HEK293T (cell line): ENCODE data around the gene COL26A1.
"Not testable (repeated sequence)": the region's sequence is repeated elsewhere in the genome, so short reads cannot be mapped to it uniquely, and the experiment has no call there.

Source experiments
- CTCF ChIA-PET: fragments of 350-600 bp; formaldehyde crosslinking; extraction: SDS; loops from one replicate; lab custom pipeline; 2021; ENCODE audit warnings: antibody characterized with exemption, inconsistent platforms; lab: Yijun Ruan, JAX
- POLR2A ChIA-PET: fragments of 350-600 bp; formaldehyde crosslinking; extraction: SDS; loops from one replicate; lab custom pipeline; 2020; ENCODE audit warnings: antibody characterized with exemption, inconsistent platforms; lab: Yijun Ruan, JAX
- DNase-seq: peaks from one replicate; pipeline ENCODE4 v3.0.0; 2012; ENCODE audit warnings: mixed read lengths; ENCODE audit errors: extremely low spot score
- ARNT ChIP-seq: fragments of 450-650 bp; IDR thresholded peaks from 2 replicates; pipeline ENCODE4 v1.6.1; 2017; ENCODE audit warnings: mild to moderate bottlenecking
- BHLHE40 ChIP-seq: fragments of 450-650 bp; IDR thresholded peaks from 2 replicates; pipeline ENCODE4 v1.6.1; 2016; ENCODE audit warnings: mild to moderate bottlenecking, moderate library complexity, borderline replicate concordance
- CTBP1 ChIP-seq: fragments of 450-650 bp; IDR thresholded peaks from 2 replicates; pipeline ENCODE4 v1.6.1; 2016; ENCODE audit warnings: borderline replicate concordance
- ELF4 ChIP-seq: fragments of 450-650 bp; IDR thresholded peaks from 2 replicates; pipeline ENCODE4 v1.6.1; 2017; ENCODE audit warnings: antibody characterized with exemption
- FOXA1 ChIP-seq: fragments of 450-650 bp; IDR thresholded peaks from 2 replicates; pipeline ENCODE4 v1.6.1; 2016; ENCODE audit warnings: mild to moderate bottlenecking
- FOXK2 ChIP-seq: fragments of 450-650 bp; IDR thresholded peaks from 2 replicates; pipeline ENCODE4 v1.6.1; 2016; ENCODE audit warnings: mild to moderate bottlenecking
- FOXM1 ChIP-seq: fragments of 450-650 bp; IDR thresholded peaks from 2 replicates; pipeline ENCODE4 v1.6.1; 2017; ENCODE audit warnings: mild to moderate bottlenecking, borderline replicate concordance
- HDGF ChIP-seq: fragments of 450-650 bp; IDR thresholded peaks from 2 replicates; pipeline ENCODE4 v1.6.1; 2017; ENCODE audit warnings: antibody characterized with exemption, borderline replicate concordance
- L3MBTL2 ChIP-seq: fragments of 450-650 bp; conservative IDR thresholded peaks from 2 replicates; pipeline ENCODE4 v1.6.1; 2016; ENCODE audit warnings: mild to moderate bottlenecking
- LEF1 ChIP-seq: fragments of 450-650 bp; IDR thresholded peaks from 2 replicates; pipeline ENCODE4 v1.6.1; 2017; ENCODE audit warnings: mild to moderate bottlenecking, borderline replicate concordance
- NFRKB ChIP-seq: fragments of 450-650 bp; IDR thresholded peaks from 2 replicates; pipeline ENCODE4 v1.6.1; 2016; ENCODE audit warnings: mild to moderate bottlenecking, moderate library complexity
- PKNOX1 ChIP-seq: fragments of 450-650 bp; IDR thresholded peaks from 2 replicates; pipeline ENCODE4 v1.6.1; 2016
- SP1 ChIP-seq: fragments of 450-650 bp; IDR thresholded peaks from 2 replicates; pipeline ENCODE4 v1.6.1; 2017
- SUZ12 ChIP-seq: fragments of 450-650 bp; IDR thresholded peaks from 2 replicates; pipeline ENCODE4 v1.6.1; 2016; ENCODE audit warnings: mild to moderate bottlenecking
- TARDBP ChIP-seq: fragments of 450-650 bp; IDR thresholded peaks from 2 replicates; pipeline ENCODE4 v1.6.1; 2016
- ZNF384 ChIP-seq: fragments of 450-650 bp; IDR thresholded peaks from 2 replicates; pipeline ENCODE4 v1.6.1; 2016

The COL26A1 gene

GRCh38 chr7:101560856-101561255 lies 198.2 kb downstream of the COL26A1 start:
- ChIA-PET CTCF (no interaction called here), POLR2A (no interaction called here)
- no peak for DNase-seq
- TF ChIP-seq PKNOX1: no peak
- TF ChIP-seq NFRKB: no peak
- TF ChIP-seq BHLHE40: no peak
- no peak for TF ChIP-seq ELF4
- no peak for TF ChIP-seq SUZ12
- no peak for TF ChIP-seq L3MBTL2

GRCh38 chr7:101561293-101561692 lies 198.6 kb downstream of the COL26A1 start:
- POLR2A ChIA-PET, CTCF ChIA-PET, DNase-seq: not testable (repeated sequence)

- DNase-seq: no peak
- ChIA-PET CTCF (no interaction called here), POLR2A (no interaction called here)
- no peak for TF ChIP-seq FOXM1
- no peak for TF ChIP-seq TARDBP
Observed at GRCh38 chr7:101562531-101563197, 200.0 kb downstream of the COL26A1 start.

- DNase-seq: no peak
- no peak for TF ChIP-seq ARNT
- TF ChIP-seq LEF1: no peak
- ChIA-PET POLR2A (no interaction called here), CTCF (no interaction called here)
Observed at GRCh38 chr7:101563198-101563901, 200.7 kb downstream of the COL26A1 start.

GRCh38 chr7:101563943-101564777 lies 201.5 kb downstream of the COL26A1 start:
- ChIA-PET CTCF (no interaction called here), POLR2A (no interaction called here)
- DNase-seq: no peak
- TF ChIP-seq PKNOX1: no peak
- TF ChIP-seq SP1: no peak

GRCh38 chr7:101564778-101565211 lies 202.1 kb downstream of the COL26A1 start:
- DNase-seq: no peak

GRCh38 chr7:101565601-101566209 lies 203.0 kb downstream of the COL26A1 start:
- DNase-seq: no peak
- ChIA-PET POLR2A (no interaction called here), CTCF (no interaction called here)
- TF ChIP-seq ZNF384: no peak
- TF ChIP-seq LEF1: no peak
- no peak for TF ChIP-seq ELF4
- TF ChIP-seq SP1: no peak
- TF ChIP-seq FOXM1: no peak
- no peak for TF ChIP-seq NFRKB
- TF ChIP-seq PKNOX1: no peak

More at GRCh38 chr7:101564778-101565211, 202.1 kb downstream of the COL26A1 start:
- POLR2A ChIA-PET: no interaction called here
- TF ChIP-seq NFRKB (no peak), L3MBTL2 (no peak), SUZ12 (no peak), FOXA1 (no peak), HDGF (no peak), CTBP1 (no peak), ARNT (no peak), ELF4 (no peak), LEF1 (no peak), TARDBP (no peak), FOXK2 (no peak), SP1 (no peak), BHLHE40 (no peak), ZNF384 (no peak), FOXM1 (no peak)
- CTCF ChIA-PET: no interaction called here
